ENCODE data around the gene CERT1.

The CERT1 gene

DNA sequence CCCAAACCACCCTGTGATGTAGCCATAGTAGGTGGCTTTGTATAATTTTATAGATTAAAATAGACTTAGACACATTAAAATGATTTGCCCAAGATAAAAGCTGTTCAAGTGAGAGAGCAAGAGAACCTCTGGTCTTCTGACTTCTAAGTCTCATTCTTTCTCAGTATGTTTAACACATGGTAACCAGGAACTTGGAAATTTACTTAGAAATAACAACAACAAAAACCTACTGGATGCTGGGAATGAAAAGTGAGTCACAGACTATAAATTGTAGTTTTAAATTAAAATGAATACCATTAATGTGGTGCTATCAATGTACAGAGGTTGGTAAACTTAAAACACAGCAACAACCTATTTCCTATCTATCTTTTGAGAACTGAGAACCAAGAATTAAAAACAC is 144.0 kb downstream of the CERT1 start:
- peak overlapping the region; percentile 15 for H3K27ac Mint-ChIP-seq
- no peaks in the 10 kb centered on the region for H3K9me3 Mint-ChIP-seq
- peaks cover 9% of the 10 kb centered on the region for H3K4me1 Mint-ChIP-seq
- no peak for ATAC-seq
- H3K27me3 Mint-ChIP-seq: no peaks in the 10 kb centered on the region
- H3K36me3 Mint-ChIP-seq: peaks cover 19% of the 10 kb centered on the region
- no peak overlapping the region for H3K4me3 Mint-ChIP-seq

DNA sequence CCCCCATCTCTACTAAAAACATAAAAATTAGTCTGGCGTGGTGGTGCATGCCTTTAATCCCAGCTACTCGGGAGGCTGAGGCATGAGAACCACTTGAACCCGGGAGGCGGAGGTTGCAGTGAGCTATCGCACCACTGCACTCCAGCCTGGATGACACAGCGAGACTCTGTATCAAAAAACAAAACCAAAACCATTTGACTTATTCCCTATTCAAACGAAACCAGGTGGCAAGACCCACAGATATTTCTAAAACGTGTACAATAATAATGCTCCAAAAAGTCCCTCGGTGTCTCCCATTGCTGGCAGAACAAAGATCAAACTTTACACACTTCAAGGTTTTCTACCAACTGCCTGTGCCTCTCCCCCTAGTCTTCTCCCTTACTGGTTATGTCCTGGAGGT is 144.6 kb downstream of the CERT1 start:
- Mint-ChIP-seq H3K27ac (peak overlapping the region; percentile 15), H3K4me3 (no peak overlapping the region), H3K4me1 (peaks cover 9% of the 10 kb centered on the region), H3K36me3 (peaks cover 26% of the 10 kb centered on the region), H3K27me3 (no peaks in the 10 kb centered on the region), H3K9me3 (no peaks in the 10 kb centered on the region)
- ATAC-seq: peak; percentile 67

- no peaks in the 10 kb centered on the region for H3K27me3 Mint-ChIP-seq
These were observed 145.7 kb downstream of the CERT1 start for GRCh38 chr5:75365740-75366139.

GRCh38 chr5:75364571-75365280 is 146.7 kb downstream of the CERT1 start:
- H3K4me1 Mint-ChIP-seq: peaks cover 9% of the 10 kb centered on the region
- H3K36me3 Mint-ChIP-seq: peaks cover 36% of the 10 kb centered on the region
- H3K27me3 Mint-ChIP-seq: no peaks in the 10 kb centered on the region
- no peaks in the 10 kb centered on the region for H3K9me3 Mint-ChIP-seq
- no peak for ATAC-seq
- no peak overlapping the region for H3K27ac Mint-ChIP-seq
- H3K4me3 Mint-ChIP-seq: no peak overlapping the region

More at GRCh38 chr5:75365740-75366139, 145.7 kb downstream of the CERT1 start:
- no peak for ATAC-seq
- Mint-ChIP-seq H3K27ac (no peak overlapping the region), H3K4me1 (peaks cover 9% of the 10 kb centered on the region), H3K4me3 (no peak overlapping the region), H3K9me3 (no peaks in the 10 kb centered on the region), H3K36me3 (peaks cover 26% of the 10 kb centered on the region)

GRCh38 chr5:75363726-75364495 is 147.5 kb downstream of the CERT1 start:
- no peaks in the 10 kb centered on the region for H3K9me3 Mint-ChIP-seq
- H3K4me1 Mint-ChIP-seq: peaks cover 9% of the 10 kb centered on the region
- H3K27me3 Mint-ChIP-seq: no peaks in the 10 kb centered on the region
- H3K36me3 Mint-ChIP-seq: peaks cover 42% of the 10 kb centered on the region
- no peak overlapping the region for H3K4me3 Mint-ChIP-seq
- no peak overlapping the region for H3K27ac Mint-ChIP-seq
- ATAC-seq: no peak

DNA sequence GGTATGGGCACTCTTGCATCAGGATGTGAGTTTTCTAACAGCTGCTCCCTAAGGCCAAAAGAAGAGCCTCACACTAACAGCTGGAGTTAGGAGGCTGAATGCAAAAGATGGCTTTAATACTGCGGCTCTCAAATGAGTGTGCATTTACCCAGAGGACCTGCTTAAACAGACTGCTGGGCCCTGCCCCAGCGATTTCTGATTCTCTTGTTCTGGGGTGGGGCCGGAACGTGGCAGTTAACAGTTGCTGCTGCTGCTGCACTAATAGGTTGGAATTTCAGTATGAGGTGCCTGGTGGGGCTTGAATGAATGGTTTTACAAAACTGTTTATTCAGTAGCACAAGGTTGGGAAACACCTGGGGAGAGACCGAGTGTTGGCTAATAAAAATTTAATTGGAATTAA is 148.3 kb downstream of the CERT1 start:
- no peak overlapping the region for H3K27ac Mint-ChIP-seq
- ATAC-seq: no peak

DNA sequence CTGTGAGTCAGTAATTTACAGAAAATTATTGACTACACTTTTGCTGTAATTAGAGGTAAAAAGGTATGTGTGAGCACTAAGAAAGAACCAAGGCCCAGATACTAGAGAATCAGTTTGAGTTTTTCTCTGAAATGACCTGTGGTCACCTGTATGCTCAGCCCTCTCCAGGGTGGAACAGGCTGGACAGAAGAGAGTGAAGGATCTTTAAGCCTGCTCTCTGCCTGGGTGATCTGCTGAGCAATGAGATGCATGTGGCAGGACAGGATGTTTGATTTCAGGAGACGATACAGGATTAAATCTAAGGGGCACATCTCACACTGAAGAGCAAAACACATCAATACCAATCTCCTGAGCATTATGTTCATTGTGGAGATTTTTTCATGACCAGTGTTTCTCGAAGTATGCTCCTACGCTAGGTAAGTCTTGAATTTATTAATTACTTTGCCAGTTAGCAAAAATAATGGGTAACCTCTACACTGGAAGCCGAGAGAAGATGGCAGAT is 148.9 kb downstream of the CERT1 start:
- H3K36me3 Mint-ChIP-seq: peaks cover 51% of the 10 kb centered on the region
- no peaks in the 10 kb centered on the region for H3K9me3 Mint-ChIP-seq
- no peak overlapping the region for H3K4me3 Mint-ChIP-seq
- no peak overlapping the region for H3K27ac Mint-ChIP-seq
- H3K27me3 Mint-ChIP-seq: no peaks in the 10 kb centered on the region
- ATAC-seq: no peak
- H3K4me1 Mint-ChIP-seq: peaks cover 9% of the 10 kb centered on the region

More for the DNA sequence above, 148.3 kb downstream of the CERT1 start:
- peaks cover 9% of the 10 kb centered on the region for H3K4me1 Mint-ChIP-seq
- H3K36me3 Mint-ChIP-seq: peaks cover 47% of the 10 kb centered on the region
- no peak overlapping the region for H3K4me3 Mint-ChIP-seq
- H3K27me3 Mint-ChIP-seq: no peaks in the 10 kb centered on the region
- no peaks in the 10 kb centered on the region for H3K9me3 Mint-ChIP-seq

- no peak overlapping the region for H3K27ac Mint-ChIP-seq
- H3K36me3 Mint-ChIP-seq: peaks cover 63% of the 10 kb centered on the region
These were observed 150.1 kb downstream of the CERT1 start for GRCh38 chr5:75361310-75361709.

DNA sequence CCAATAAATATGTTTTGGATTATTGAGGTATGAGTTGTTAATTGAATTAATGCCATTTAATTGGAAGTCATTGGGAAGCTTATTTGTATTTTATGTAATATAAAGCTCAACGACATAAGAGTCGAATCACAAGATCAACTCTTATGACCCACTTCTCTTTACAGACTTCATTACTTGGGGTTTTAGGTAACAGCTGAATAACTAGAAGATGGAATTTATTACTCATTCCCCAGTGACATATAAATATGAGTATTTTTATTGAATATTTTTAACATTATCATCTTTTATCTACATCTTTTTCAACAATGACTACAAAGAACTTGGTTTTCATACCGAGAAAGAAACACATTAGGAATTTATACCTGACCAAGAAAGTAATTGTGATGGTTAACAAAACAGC is 153.3 kb downstream of the CERT1 start:
- Mint-ChIP-seq H3K4me3 (no peak overlapping the region), H3K27me3 (no peaks in the 10 kb centered on the region), H3K9me3 (no peaks in the 10 kb centered on the region), H3K4me1 (no peaks in the 10 kb centered on the region), H3K36me3 (peaks cover 75% of the 10 kb centered on the region), H3K27ac (no peak overlapping the region)
- no peak for ATAC-seq

More at GRCh38 chr5:75361310-75361709, 150.1 kb downstream of the CERT1 start:
- Mint-ChIP-seq H3K9me3 (no peaks in the 10 kb centered on the region), H3K27me3 (no peaks in the 10 kb centered on the region), H3K4me3 (no peak overlapping the region), H3K4me1 (no peaks in the 10 kb centered on the region)
- ATAC-seq: no peak

- no peaks in the 10 kb centered on the region for H3K27me3 Mint-ChIP-seq
- H3K27ac Mint-ChIP-seq: no peak overlapping the region
- H3K4me3 Mint-ChIP-seq: no peak overlapping the region
- no peaks in the 10 kb centered on the region for H3K9me3 Mint-ChIP-seq
- no peak for ATAC-seq
- H3K4me1 Mint-ChIP-seq: no peaks in the 10 kb centered on the region
- peaks cover 71% of the 10 kb centered on the region for H3K36me3 Mint-ChIP-seq
These were observed 154.7 kb downstream of the CERT1 start for GRCh38 chr5:75356719-75357118.

DNA sequence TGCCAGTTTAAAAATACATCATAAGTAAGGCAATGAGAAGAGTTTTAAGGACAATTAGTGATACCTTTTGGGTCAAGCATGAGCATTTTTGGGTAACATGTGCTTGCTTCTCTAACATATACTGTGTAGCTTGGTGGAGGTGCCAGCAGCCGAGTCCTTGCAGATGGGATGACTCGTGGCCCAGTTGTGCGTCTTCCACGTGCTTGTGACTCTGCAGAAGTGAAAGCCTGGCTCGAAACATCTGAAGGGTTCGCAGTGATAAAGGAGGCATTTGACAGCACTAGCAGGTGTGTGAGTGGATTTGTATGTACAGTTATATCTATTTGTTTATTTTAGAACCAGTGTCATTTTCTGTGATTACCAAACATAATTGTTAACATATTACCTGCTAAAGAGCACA is 156.2 kb downstream of the CERT1 start:
- H3K27ac Mint-ChIP-seq: no peak overlapping the region
- H3K4me3 Mint-ChIP-seq: no peak overlapping the region
- no peaks in the 10 kb centered on the region for H3K4me1 Mint-ChIP-seq
- ATAC-seq: no peak
- no peaks in the 10 kb centered on the region for H3K27me3 Mint-ChIP-seq
- no peaks in the 10 kb centered on the region for H3K9me3 Mint-ChIP-seq
- H3K36me3 Mint-ChIP-seq: peaks cover 75% of the 10 kb centered on the region

DNA sequence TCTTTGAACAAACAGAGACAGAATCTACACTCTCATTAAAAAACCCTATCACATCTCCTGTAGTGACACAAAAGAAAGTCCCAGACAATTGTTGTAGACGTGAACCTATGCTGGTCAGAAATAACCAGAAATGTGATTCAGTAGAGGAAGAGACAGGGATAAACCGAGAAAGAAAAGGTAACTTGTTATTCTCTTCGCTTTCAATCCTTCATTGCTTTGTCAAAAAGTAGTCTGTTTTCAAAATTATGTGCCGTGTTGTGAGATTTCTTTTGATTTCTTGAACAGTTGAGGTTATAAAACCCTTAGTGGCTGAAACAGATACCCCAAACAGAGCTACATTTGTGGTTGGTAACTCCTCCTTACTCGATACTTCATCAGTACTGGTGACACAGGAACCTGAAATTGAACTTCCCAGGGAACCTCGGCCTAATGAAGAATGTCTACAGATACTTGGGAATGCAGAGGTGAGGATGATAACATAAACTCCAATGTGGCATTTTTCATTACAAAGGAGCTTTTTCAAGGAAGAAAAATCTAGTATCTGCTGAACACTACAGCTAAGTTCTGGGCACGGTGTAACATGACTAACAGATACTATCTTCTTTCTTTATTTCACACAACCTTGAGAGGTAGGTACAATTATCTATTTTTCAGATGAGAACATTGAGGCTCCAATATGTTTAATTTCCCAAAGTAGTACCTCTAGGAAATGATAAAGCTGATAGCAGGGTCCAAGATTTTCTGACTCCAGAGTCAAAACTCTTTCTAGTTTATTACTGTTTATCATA is 160.1 kb downstream of the CERT1 start:
- Mint-ChIP-seq H3K27me3 (no peaks in the 10 kb centered on the region), H3K9me3 (no peaks in the 10 kb centered on the region), H3K27ac (no peak overlapping the region), H3K4me3 (no peak overlapping the region), H3K4me1 (no peaks in the 10 kb centered on the region), H3K36me3 (peaks cover 65% of the 10 kb centered on the region)
- ATAC-seq: no peak

GRCh38 chr5:75349663-75350062 is 161.8 kb downstream of the CERT1 start:
- Mint-ChIP-seq H3K27me3 (no peaks in the 10 kb centered on the region), H3K9me3 (no peaks in the 10 kb centered on the region), H3K27ac (no peak overlapping the region), H3K4me3 (no peak overlapping the region), H3K4me1 (no peaks in the 10 kb centered on the region), H3K36me3 (peaks cover 55% of the 10 kb centered on the region)
- no peak for ATAC-seq

GRCh38 chr5:75348241-75348640 is 163.2 kb downstream of the CERT1 start:
- Mint-ChIP-seq H3K27ac (peak overlapping the region; percentile 9), H3K4me1 (no peaks in the 10 kb centered on the region), H3K4me3 (no peak overlapping the region), H3K27me3 (no peaks in the 10 kb centered on the region), H3K36me3 (peaks cover 52% of the 10 kb centered on the region), H3K9me3 (no peaks in the 10 kb centered on the region)
- ATAC-seq: no peak

- ATAC-seq: no peak
- H3K4me3 Mint-ChIP-seq: no peak overlapping the region
- no peak overlapping the region for H3K27ac Mint-ChIP-seq
- H3K4me1 Mint-ChIP-seq: peaks cover 20% of the 10 kb centered on the region
- no peaks in the 10 kb centered on the region for H3K9me3 Mint-ChIP-seq
- peaks cover 27% of the 10 kb centered on the region for H3K36me3 Mint-ChIP-seq
- no peaks in the 10 kb centered on the region for H3K27me3 Mint-ChIP-seq
These were observed 168.6 kb downstream of the CERT1 start for GRCh38 chr5:75342836-75343235.
